HuH-7 (cell line): ENCODE results near the gene PRRT2.
"Not testable (repeated sequence)": the region's sequence is repeated elsewhere in the genome, so short reads cannot be mapped to it uniquely, and the experiment has no call there.

ENCODE experiments used
- DNase-seq: peaks from one replicate; pipeline ENCODE4 v3.0.0; 2011; ENCODE audit warnings: low spot score

PRRT2 gene

GRCh38 chr16:29833219-29833618, 21.2 kb downstream of the PRRT2 start:
- DNase-seq, result not testable (repeated sequence)

- DNase-seq, result no peak
These were observed 22.1 kb downstream of the PRRT2 start for GRCh38 chr16:29834079-29834478.

- no peak for DNase-seq
These were observed 23.9 kb downstream of the PRRT2 start for GRCh38 chr16:29835926-29836325.

GRCh38 chr16:29836623-29837022, 24.6 kb downstream of the PRRT2 start:
- DNase-seq, result no peak

GRCh38 chr16:29837841-29838240, 25.8 kb downstream of the PRRT2 start:
- no peak for DNase-seq

- no peak for DNase-seq
These were observed 27.8 kb downstream of the PRRT2 start for GRCh38 chr16:29839822-29840221.

GRCh38 chr16:29840240-29840639, 28.2 kb downstream of the PRRT2 start:
- no peak for DNase-seq

GRCh38 chr16:29841631-29842030, 29.6 kb downstream of the PRRT2 start:
- no peak for DNase-seq

GRCh38 chr16:29842732-29843346, 30.8 kb downstream of the PRRT2 start:
- no peak for DNase-seq

- DNase-seq, result no peak
These were observed 31.9 kb downstream of the PRRT2 start for GRCh38 chr16:29843931-29844330.

- no peak for DNase-seq
These were observed 32.8 kb downstream of the PRRT2 start for GRCh38 chr16:29844575-29845331.

- DNase-seq, result no peak
These were observed 33.7 kb downstream of the PRRT2 start for GRCh38 chr16:29845656-29846055.

GRCh38 chr16:29848420-29849297, 36.7 kb downstream of the PRRT2 start:
- peak; percentile 93 for DNase-seq

GRCh38 chr16:29849505-29849904, 37.5 kb downstream of the PRRT2 start:
- no peak for DNase-seq

GRCh38 chr16:29850998-29851397, 39.0 kb downstream of the PRRT2 start:
- DNase-seq, result no peak

- no peak for DNase-seq
These were observed 40.7 kb downstream of the PRRT2 start for GRCh38 chr16:29852654-29853053.

GRCh38 chr16:29854520-29855100, 42.6 kb downstream of the PRRT2 start:
- DNase-seq, result no peak

- no peak for DNase-seq
These were observed 45.3 kb downstream of the PRRT2 start for GRCh38 chr16:29857133-29857760.

- DNase-seq, result no peak
These were observed 46.3 kb downstream of the PRRT2 start for GRCh38 chr16:29858149-29858849.

GRCh38 chr16:29858974-29859373, 47.0 kb downstream of the PRRT2 start:
- no peak for DNase-seq

- DNase-seq, result no peak
These were observed 48.2 kb downstream of the PRRT2 start for GRCh38 chr16:29860218-29860617.
